Medulla oblongata (tissue), 1 donor: ENCODE measurements around the gene CST9L.
A peak's percentile ranks its signal among the peaks of the same experiment; 100 is the strongest.

Experiments used
- DNase-seq: peaks from one replicate; pipeline ENCODE4 v3.0.0-alpha.2; 2015; ENCODE audit errors: extremely low spot score

CST9L gene

GRCh38 chr20:23547613-23548012 lies 20.7 kb downstream of the CST9L start:
- DNase-seq: no peak

GRCh38 chr20:23546435-23547144 lies 21.7 kb downstream of the CST9L start:
- no peak for DNase-seq

- DNase-seq: no peak
Observed at GRCh38 chr20:23544133-23544532, 24.2 kb downstream of the CST9L start.

DNA sequence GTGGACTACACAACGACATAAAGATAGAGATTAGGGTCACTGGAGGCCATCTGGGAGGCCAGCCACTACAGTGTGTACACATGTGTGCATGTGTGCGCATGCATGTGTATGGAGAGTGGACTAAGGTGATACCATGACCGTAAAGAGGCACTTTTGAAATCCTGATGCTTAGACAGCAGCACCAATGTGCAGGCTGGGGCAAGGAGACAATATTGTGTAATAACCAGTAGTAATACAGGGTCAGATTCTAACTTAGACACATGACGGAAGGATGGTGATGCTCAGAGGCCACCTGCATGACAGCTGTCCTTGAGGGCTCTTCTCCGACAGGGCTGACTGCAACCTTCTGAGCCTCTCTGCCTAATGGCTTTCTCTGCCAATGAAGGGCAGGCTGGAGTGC lies 25.5 kb downstream of the CST9L start:
- no peak for DNase-seq

DNA sequence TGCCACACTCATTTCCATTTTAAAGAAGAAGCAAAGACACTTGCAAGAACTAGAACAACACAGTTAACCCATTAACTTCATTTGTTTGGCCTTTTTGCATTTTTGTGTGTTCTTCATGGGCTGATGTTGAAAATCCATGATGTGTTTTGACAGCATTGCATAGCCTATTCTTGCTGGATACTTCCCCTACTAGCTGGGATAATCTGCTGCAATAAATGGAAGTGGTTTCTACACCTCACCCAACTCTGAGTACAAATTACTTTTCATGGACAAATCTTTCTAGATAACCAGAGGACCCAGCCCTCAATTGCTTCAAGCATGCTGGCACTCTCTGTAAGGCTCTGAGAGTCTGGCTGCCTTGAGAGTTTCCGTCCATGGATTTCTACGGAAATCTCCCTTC lies 26.5 kb downstream of the CST9L start:
- DNase-seq: no peak

- DNase-seq: peak; percentile 13
Observed at GRCh38 chr20:23541330-23541729, 27.0 kb downstream of the CST9L start.

DNA sequence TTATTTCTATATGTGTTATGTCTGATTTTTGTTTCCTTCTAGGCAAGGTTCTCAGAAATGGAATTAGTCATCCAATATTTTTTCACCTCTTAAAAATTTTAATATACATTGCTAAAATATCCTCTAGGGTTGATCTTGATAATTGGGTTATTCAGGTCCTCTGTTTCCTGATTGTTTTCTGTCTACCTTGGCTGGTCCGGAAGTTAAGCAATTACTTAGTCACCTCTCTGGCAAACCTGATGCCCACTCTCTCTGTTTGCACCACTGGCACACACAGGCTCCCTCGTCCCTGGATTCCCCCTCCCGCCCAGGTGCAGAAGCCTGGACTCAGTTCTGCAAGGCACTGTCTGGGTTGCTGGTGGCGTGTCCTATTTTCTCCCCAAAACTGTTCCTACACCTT lies 27.7 kb downstream of the CST9L start:
- DNase-seq: no peak

DNA sequence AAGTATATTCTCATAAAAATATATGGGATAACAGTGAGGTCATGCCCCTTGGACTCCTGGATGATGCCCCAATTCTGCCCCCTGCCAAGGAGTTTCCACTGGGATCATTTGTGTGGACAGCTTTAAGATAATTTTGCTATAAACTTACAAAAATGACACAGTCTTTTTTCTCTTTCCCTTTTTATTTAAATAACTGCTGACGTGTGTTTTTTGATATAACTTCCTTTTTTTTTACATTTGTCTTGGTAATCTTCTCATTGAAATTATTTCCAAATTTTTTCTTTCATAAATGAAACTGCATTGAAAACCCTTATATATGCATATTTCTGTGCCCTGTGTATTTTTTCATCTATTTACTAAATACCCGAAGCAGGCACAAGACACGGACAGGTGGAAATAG lies 31.3 kb downstream of the CST9L start:
- DNase-seq: no peak

DNA sequence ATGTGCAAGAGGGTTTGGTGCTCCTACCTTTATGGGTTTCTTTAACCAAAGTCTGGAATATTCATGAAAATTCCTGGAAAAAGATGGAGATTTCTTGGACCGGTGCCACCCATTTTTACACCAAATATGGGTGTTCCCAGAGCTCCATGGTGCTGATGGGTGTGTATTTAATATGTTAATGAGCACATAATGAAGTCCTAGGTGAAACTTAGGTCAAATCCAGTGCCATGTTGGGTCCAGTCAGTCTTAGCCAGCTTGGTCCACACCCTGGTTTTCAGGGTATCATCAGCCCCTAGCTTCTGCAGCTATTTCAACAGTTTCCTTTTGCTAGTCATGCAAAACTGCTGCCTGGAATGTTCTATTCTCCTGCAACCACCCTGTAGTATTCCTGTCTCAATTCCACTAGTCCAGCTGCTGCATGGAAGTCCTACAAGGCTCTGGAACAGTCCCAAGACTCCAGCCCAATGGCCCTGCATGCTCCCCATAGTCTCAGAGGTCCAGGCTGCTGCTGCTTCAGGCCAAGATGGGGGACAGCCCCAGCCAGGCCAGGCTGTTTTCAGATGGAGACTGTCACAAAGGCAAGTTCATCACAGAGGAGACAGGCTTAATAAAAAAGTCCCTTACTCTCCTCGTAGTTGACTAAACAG lies 31.8 kb downstream of the CST9L start:
- no peak for DNase-seq

GRCh38 chr20:23534801-23535593 lies 33.3 kb downstream of the CST9L start:
- DNase-seq: no peak

DNA sequence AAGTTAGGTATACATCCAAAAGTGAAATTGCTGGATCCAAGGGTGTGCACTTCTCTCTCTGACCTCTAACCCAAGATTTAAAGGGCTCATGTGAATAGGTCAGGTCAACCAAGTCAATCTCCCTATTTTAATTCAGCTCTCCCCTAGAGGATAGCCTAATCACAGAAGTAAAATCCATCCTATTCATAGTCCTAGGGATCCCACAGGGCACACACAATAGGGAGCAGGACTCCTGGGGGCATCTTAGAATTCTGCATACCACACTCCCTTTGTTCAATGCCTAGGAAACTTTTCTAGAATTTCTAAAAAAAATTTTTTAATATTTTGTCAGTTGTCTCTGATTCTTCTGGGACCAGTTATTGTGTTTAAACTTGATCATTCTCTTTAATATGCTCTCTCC lies 35.1 kb downstream of the CST9L start:
- no peak for DNase-seq

DNA sequence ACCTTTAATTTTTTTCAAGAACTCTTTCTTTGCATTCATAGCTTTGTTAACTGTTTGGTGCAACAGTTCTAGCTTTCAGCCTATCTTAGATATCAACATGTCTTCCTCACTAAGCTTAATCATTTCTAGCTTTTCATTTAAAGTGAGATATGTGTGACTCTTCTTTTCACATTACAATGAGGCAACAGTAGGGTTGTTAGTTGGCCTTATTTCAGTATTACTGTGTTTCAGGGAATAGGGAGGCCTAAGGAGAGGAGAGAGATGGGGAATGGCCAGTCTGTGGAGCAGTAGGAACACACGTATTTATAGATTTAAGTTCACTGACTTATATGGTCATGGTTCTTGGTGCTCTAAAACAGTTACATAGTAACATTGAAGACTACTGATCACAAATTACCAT lies 35.8 kb downstream of the CST9L start:
- DNase-seq: no peak

- no peak for DNase-seq
Observed at GRCh38 chr20:23530937-23531567, 37.2 kb downstream of the CST9L start.

DNA sequence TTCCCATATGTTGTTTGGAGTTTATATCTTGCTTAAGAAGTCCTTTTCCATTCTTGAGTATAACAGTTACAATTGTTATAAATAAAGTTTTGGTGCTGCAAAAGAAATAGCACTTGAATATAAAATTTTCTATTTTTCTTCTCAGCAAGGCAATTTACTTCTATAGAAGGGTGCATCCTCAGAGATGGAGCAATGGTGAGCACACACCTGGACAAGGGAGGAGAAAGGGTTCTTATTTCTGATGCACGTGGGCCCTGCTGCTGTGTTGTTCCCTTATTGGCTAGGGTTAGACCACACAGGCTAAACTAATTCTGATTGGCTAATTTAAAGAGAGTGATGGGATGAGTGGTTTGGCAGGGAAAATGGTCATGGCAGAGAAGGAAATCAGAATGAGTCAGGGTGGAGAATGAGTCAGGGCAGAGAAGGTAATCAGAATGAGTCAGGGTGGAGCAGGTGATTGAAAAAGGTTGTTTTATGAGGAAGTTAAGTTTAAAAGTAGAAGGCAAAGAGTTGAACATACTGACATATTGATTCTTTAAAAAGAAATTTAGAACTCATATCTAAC lies 39.3 kb downstream of the CST9L start:
- DNase-seq: no peak

- no peak for DNase-seq
Observed at GRCh38 chr20:23526850-23527249, 41.4 kb downstream of the CST9L start.

DNA sequence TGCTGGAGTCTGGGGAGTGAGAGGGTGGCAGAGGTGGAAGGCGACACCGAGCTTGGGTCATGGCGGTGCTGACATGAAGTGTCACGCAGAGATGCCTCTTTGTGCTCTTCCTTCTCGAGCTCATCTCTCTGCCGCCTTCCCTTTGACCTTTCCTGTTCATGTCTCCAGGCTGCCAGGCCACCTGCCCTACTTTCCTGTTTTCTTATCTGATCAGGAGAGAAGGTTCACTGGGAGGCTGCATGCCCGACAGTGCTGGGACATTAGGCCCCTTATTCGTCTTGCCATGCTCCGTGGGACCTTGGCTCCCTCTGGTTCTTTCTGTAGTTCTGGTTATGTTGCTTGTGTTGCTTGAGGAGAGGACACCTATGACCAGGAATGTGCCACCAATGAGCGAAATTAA lies 44.1 kb downstream of the CST9L start:
- no peak for DNase-seq

DNA sequence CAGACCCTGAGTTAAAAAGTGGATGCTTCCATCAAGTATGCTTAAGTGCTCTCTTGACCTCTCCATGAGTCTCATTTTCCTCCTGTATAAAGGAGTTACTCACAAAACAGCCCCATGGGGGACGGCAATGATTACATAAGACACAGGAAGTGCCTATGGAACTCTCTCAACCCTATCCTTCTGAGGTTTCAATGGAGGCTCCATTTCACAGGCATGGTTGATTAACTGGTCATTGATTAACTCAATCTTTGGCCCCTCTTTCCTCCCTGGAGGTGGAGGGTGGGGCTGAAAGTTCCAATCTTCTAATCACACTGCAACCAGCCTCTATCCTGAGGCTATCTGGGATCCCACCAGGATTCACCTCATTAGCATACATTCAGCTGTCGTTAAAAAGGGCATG lies 48.1 kb downstream of the CST9L start:
- DNase-seq: no peak

DNA sequence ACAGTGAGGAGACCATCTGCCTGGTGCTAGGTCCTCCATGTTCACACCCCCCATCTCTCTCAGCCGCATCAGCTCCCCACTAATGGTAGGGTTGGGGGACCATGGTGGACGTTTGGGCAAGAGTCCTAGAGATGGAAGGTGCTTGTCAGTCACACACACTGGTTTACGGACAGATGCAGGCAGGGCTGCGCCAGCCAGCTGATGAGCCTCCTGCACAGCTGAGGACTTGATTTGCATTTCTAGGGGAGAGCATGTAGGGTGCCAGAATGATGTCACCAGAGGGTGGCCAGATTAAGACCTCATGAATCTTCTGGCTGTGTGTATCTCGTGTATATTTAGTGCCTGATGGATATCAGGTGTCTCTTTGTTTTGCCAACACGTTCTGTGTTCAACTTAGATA lies 48.7 kb downstream of the CST9L start:
- no peak for DNase-seq

DNA sequence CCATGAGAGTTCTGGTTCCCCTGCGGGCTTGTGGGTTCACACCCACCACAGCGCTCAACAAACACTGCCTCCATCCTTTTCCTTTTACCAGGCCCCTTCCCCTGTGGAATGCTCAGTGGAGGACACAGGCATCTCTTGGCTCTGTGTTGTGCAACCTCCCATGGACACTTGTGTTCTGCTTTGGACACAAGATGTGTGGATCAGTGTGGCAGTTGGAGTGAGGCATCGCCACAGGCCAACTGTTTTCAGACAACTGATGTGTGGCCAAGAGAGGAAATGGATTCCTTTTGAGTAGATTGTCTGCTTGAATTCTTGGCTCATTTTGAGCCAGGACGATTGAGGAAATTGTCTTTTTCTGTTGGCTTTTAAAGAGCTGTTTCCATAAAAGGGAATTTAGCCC lies 50.6 kb downstream of the CST9L start:
- DNase-seq: no peak

DNA sequence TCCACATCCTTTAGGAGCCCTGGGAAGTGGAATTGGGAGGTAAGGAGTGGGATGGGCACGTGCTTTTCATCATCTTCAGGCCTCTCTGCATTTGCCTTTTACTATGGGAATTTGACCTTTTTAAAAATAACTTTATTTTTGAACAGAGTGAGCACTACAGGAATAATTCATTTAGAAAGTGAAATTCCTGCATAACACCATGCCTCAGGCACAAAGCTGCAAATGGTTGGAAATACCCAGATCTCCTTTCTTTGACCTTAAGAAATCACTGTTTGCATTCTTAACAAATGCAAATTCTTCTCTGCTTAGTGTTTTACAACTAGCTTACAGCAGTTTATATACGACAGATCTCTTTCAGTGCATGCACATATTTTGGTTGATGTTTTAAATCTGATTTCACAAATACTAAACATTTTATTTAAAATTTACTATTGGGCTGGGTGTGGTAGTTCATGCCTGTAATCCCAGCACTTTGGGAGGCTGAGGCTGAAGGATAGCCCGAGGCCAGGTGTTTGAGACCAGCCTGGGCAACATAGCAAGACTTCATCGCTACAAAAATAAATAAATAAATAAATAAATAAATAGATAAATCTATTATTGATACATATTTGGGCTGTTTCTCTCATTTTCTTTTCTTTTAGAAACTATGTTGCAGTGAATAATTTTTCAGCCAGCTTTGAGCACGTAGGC lies 52.9 kb downstream of the CST9L start:
- no peak for DNase-seq

GRCh38 chr20:23514848-23515247 lies 53.4 kb downstream of the CST9L start:
- DNase-seq: no peak
